HepG2 (cell line): ENCODE data around the gene SBSN. TPM values are rescaled to one million over a fixed set of nuclear protein-coding genes. Genes with fewer than 3 reads are reported as not detected.

Experiments used
- ERF ChIP-seq: IDR thresholded peaks from 2 replicates; pipeline ENCODE4 v1.6.1; 2018; ENCODE audit warnings: missing biosample characterization, missing genetic modification reagents
- HDAC1 ChIP-seq: sonication (generic); formaldehyde crosslinking; IDR thresholded peaks from 2 replicates; pipeline ENCODE4 v1.5.1; 2020; ENCODE audit warnings: mild to moderate bottlenecking, missing genetic modification reagents
- POLR2AphosphoS2 ChIP-seq: IDR thresholded peaks from 2 replicates; pipeline ENCODE4 v1.6.1; 2011; ENCODE audit warnings: low read depth, low read length, improper control_type of control experiment
- RBM39 ChIP-seq: fragments of 200-400 bp; formaldehyde crosslinking; IDR thresholded peaks from one replicate; pipeline ENCODE4 v1.6.1; 2018; ENCODE audit warnings: antibody characterized with exemption, mild to moderate bottlenecking, low read depth, low read length; ENCODE audit not compliant: poor library complexity, severe bottlenecking
- RFXAP ChIP-seq: sonication (generic); formaldehyde crosslinking; IDR thresholded peaks from 2 replicates; pipeline ENCODE4 v1.4.0; 2020; ENCODE audit warnings: missing genetic modification reagents, borderline replicate concordance
- TMF1 ChIP-seq: sonication (generic); formaldehyde crosslinking; IDR thresholded peaks from 2 replicates; pipeline ENCODE4 v1.8.1; 2022; ENCODE audit warnings: low read depth, missing genetic modification reagents
- ZNF30 ChIP-seq: sonication (generic); formaldehyde crosslinking; IDR thresholded peaks from 2 replicates; pipeline ENCODE4 v1.5.0; 2020; ENCODE audit warnings: mild to moderate bottlenecking, missing genetic modification reagents
- ZNF543 ChIP-seq: sonication (generic); formaldehyde crosslinking; IDR thresholded peaks from 2 replicates; pipeline ENCODE4 v1.4.0; 2020; ENCODE audit warnings: mild to moderate bottlenecking, missing genetic modification reagents
- ZNF572 ChIP-seq: sonication (generic); formaldehyde crosslinking; IDR thresholded peaks from 2 replicates; pipeline ENCODE4 v1.5.1; 2020; ENCODE audit warnings: mild to moderate bottlenecking, missing genetic modification reagents
- ZNF816 ChIP-seq: sonication (generic); formaldehyde crosslinking; IDR thresholded peaks from 2 replicates; pipeline ENCODE4 v1.8.0; 2022; ENCODE audit warnings: missing genetic modification reagents, mild to moderate bottlenecking, borderline replicate concordance
- ZSCAN30 ChIP-seq: sonication (generic); formaldehyde crosslinking; IDR thresholded peaks from 2 replicates; pipeline ENCODE4 v1.5.0; 2020; ENCODE audit warnings: mild to moderate bottlenecking, missing genetic modification reagents
- polyA plus RNA-seq, 8 experiments: library from polyadenylated mRNA; depleted of rRNA in 3 of 8; stranded (reverse) in 7 of 8; unstranded in 1 of 8; fragments of >200 nt; fragmentation: Illumina TruSeq in 4 of 8; extraction: Trizol in 4 of 8; gene quantifications; 2 replicates each; pipeline versions ENCODE4 v1.2.1 to v1.2.3, GENCODE V29; 2011 to 2016; ENCODE audit warnings: low read depth in 4 of 8, missing spikeins in 1 of 8, mixed read lengths in 1 of 8; ENCODE audit not compliant: insufficient read depth in 1 of 8
- total RNA-seq, 5 experiments: library from RNA; depleted of rRNA; stranded (reverse); fragments of >200 nt; fragmentation: Illumina TruSeq; extraction: Trizol; gene quantifications; 2 replicates each; pipeline ENCODE4 v1.2.3, GENCODE V29; 2016; ENCODE audit warnings: low read depth in 1 of 5
- TF ChIP-seq, protein P1 (sequence below): IDR thresholded peaks from 2 replicates; pipeline ENCODE4 v1.6.1; 2016; ENCODE audit warnings: missing genetic modification reagents, missing compliant biosample characterization
- TF ChIP-seq, protein P2 (sequence below): sonication (generic); formaldehyde crosslinking; IDR thresholded peaks from 2 replicates; pipeline ENCODE4 v1.4.0; 2020; ENCODE audit warnings: missing genetic modification reagents, borderline replicate concordance
- TF ChIP-seq, protein P3 (sequence below): sonication (generic); formaldehyde crosslinking; IDR thresholded peaks from 2 replicates; pipeline ENCODE4 v1.4.0; 2020; ENCODE audit warnings: missing genetic modification reagents

The SBSN gene
- total and polyA plus RNA-seq, 2 of the 13 experiments (the other 11 are each of a cell fraction or from before 2014, with no cell fraction given): not detected

DNA sequence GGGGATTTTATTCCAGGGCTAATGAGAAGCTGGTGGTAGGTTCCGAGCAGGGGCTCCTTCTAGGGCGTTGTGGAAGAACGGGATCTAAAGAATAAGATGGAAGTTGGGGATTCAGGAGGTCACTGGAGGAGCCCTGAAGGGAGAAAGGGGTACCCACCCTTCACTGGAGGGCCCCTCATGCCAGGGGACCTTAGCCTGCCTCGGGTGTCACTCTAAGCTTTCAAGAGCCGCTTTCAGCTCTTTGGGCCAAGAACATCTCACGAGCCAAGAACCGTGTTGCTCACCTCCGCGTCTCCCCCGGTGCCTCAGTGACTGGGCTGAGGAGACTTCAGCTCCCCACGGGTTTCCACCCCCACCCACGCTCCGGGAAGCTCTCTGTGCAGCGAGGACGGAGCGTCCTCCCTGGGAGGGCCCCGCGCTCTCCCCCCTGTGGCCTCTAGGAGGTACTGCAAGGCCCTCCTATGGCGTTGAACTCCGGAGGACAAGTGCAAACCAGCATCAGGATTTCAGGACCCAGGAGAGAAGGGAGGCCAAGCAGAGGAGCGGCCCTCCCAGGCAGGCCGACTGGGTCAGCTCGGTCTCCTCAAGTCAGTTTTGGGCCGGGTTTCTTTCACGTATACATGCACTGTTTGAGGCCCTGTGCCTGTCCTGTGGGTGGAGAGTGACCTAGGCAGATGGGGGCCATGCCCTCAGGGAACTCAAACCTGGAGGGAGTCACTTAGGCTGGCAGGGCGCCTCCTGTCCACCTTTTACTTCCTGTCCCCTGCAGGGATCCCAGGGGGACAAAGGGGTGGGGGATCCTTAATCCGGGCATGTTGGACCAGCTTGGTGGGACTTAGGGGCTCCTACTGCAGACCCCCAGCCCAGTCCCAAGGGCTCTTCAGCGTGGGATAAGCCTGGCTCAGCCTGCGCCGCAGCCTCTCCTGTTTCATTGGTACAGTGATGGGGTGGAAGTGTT is 32.7 kb downstream of the SBSN start (continued):
- peak; percentile 45 for TF ChIP-seq RBM39
- no peak for TF ChIP-seq HDAC1 (CRISPR knock-in tag)
- TF ChIP-seq ZNF30 (CRISPR knock-in tag): no peak
- TF ChIP-seq ZNF543 (CRISPR knock-in tag): no peak
- TF ChIP-seq ZNF572 (CRISPR knock-in tag): no peak
- no peak for TF ChIP-seq ZNF816 (CRISPR knock-in tag)
- TF ChIP-seq, protein P1, sequence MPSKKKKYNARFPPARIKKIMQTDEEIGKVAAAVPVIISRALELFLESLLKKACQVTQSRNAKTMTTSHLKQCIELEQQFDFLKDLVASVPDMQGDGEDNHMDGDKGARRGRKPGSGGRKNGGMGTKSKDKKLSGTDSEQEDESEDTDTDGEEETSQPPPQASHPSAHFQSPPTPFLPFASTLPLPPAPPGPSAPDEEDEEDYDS (CRISPR knock-in tag): no peak
- no peak for TF ChIP-seq TMF1 (CRISPR knock-in tag)
- TF ChIP-seq ERF (CRISPR knock-in tag): 0 out of 2 replicates have a peak, but pooled peaks have one; percentile 29
- TF ChIP-seq, protein P2, sequence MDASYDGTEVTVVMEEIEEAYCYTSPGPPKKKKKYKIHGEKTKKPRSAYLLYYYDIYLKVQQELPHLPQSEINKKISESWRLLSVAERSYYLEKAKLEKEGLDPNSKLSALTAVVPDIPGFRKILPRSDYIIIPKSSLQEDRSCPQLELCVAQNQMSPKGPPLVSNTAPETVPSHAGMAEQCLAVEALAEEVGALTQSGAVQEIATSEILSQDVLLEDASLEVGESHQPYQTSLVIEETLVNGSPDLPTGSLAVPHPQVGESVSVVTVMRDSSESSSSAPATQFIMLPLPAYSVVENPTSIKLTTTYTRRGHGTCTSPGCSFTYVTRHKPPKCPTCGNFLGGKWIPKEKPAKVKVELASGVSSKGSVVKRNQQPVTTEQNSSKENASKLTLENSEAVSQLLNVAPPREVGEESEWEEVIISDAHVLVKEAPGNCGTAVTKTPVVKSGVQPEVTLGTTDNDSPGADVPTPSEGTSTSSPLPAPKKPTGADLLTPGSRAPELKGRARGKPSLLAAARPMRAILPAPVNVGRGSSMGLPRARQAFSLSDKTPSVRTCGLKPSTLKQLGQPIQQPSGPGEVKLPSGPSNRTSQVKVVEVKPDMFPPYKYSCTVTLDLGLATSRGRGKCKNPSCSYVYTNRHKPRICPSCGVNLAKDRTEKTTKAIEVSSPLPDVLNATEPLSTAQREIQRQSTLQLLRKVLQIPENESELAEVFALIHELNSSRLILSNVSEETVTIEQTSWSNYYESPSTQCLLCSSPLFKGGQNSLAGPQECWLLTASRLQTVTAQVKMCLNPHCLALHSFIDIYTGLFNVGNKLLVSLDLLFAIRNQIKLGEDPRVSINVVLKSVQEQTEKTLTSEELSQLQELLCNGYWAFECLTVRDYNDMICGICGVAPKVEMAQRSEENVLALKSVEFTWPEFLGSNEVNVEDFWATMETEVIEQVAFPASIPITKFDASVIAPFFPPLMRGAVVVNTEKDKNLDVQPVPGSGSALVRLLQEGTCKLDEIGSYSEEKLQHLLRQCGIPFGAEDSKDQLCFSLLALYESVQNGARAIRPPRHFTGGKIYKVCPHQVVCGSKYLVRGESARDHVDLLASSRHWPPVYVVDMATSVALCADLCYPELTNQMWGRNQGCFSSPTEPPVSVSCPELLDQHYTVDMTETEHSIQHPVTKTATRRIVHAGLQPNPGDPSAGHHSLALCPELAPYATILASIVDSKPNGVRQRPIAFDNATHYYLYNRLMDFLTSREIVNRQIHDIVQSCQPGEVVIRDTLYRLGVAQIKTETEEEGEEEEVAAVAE (CRISPR knock-in tag): 0 out of 2 replicates have a peak, but pooled peaks have one; percentile 24
- TF ChIP-seq ZSCAN30 (CRISPR knock-in tag): no peak
- TF ChIP-seq, protein P3, sequence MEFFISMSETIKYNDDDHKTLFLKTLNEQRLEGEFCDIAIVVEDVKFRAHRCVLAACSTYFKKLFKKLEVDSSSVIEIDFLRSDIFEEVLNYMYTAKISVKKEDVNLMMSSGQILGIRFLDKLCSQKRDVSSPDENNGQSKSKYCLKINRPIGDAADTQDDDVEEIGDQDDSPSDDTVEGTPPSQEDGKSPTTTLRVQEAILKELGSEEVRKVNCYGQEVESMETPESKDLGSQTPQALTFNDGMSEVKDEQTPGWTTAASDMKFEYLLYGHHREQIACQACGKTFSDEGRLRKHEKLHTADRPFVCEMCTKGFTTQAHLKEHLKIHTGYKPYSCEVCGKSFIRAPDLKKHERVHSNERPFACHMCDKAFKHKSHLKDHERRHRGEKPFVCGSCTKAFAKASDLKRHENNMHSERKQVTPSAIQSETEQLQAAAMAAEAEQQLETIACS (CRISPR knock-in tag): no peak
- TF ChIP-seq POLR2AphosphoS2: no peak
- peak; percentile 49; the same call in 1 of the 2 replicates for TF ChIP-seq RFXAP
